ENCODE measurements around the gene MESP1.

DNA sequence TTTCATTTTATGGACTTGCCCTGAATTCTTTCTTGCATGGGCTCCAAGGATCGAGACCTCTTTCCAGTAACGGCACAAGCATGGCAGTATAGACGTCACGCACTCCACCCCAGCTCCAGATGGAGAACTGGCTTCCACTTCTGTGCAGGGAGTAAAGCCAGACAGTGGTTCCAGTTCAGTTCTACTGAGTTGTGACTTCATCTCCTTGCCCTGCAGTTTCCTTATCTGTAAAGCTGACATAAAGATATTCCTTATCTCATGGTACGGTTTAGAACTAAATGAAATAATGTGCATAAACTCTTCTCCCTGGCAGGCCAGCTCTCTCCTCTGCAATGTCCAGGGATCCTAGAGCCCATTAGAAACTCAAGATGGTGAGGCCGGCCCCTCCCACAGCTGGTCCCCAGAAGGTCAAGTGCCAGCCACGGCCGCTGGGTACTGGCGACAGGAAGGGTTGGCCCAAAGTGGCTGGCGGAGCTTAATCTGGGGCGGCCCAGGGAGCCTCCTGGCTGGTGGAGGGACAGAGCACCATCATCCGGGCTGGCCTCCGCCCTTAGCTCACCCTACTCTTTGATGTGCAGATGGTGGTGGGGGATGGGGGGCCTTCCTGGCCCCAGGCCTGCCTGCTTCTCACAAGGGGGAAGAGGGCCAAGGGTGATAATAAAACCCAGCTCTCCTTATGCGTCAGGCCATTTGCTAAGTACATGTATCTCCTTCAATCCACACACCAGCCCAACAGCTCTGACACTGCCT, 32.2 kb upstream of the MESP1 start:
- TF ChIP-seq, protein P1, sequence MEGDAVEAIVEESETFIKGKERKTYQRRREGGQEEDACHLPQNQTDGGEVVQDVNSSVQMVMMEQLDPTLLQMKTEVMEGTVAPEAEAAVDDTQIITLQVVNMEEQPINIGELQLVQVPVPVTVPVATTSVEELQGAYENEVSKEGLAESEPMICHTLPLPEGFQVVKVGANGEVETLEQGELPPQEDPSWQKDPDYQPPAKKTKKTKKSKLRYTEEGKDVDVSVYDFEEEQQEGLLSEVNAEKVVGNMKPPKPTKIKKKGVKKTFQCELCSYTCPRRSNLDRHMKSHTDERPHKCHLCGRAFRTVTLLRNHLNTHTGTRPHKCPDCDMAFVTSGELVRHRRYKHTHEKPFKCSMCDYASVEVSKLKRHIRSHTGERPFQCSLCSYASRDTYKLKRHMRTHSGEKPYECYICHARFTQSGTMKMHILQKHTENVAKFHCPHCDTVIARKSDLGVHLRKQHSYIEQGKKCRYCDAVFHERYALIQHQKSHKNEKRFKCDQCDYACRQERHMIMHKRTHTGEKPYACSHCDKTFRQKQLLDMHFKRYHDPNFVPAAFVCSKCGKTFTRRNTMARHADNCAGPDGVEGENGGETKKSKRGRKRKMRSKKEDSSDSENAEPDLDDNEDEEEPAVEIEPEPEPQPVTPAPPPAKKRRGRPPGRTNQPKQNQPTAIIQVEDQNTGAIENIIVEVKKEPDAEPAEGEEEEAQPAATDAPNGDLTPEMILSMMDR (IDR thresholded peaks at IDR 0.05), result no peak
- TF ChIP-seq POLR2A (IDR thresholded peaks at IDR 0.05), result no peak
